ENCODE measurements around the gene DUSP16.

The DUSP16 gene, protein sequence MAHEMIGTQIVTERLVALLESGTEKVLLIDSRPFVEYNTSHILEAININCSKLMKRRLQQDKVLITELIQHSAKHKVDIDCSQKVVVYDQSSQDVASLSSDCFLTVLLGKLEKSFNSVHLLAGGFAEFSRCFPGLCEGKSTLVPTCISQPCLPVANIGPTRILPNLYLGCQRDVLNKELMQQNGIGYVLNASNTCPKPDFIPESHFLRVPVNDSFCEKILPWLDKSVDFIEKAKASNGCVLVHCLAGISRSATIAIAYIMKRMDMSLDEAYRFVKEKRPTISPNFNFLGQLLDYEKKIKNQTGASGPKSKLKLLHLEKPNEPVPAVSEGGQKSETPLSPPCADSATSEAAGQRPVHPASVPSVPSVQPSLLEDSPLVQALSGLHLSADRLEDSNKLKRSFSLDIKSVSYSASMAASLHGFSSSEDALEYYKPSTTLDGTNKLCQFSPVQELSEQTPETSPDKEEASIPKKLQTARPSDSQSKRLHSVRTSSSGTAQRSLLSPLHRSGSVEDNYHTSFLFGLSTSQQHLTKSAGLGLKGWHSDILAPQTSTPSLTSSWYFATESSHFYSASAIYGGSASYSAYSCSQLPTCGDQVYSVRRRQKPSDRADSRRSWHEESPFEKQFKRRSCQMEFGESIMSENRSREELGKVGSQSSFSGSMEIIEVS

DNA sequence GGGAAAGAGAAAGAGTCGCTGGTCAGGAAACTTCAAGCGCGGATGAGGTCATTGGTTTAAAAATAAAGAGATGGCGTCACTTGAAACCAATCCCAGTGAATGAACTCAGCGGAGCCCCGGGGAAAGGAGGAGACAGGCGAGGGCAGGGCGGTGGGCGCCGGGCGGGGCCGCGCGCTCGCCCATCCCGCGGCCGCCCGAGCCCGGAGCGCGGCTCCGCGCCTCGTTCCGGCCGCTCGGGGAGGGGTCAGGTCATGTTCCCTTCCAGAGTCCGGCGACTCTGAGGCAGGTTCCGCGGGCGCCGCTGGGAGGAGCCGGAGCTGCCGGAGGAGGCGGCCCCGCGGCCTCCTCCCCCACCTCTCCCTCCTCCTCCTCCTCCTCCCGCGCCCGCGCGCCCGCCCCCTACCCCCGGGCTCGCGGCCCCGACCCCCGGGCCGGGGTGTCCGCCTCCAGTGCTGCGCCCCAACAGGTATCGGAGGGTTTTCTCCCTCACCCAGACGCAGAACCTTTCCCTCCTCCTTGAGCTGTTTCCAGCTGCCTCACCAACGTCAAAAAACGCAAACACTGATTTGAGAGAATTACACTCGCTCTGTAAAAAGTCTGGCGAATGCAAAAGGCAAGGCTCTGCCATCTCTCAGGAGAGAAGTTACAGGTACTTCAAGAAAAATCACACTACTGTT, at the start of gene DUSP16:
DUSP16 (minus strand) TSS at position 279 of the 677 bp plus-strand sequence. CDS start 41,765 bp downstream, outside the sequence.
- peaks cover 5% of the 10 kb centered on the region for H3K9me3 ChIP-seq (ENCODE audit: insufficient read depth, low read length, severe bottlenecking)
- H3K9ac ChIP-seq (ENCODE audit: low read depth, low read length) = peak within 1 kb of the TSS; percentile 63
- H3K27ac ChIP-seq (ENCODE audit: low read length) = no peak within 1 kb of the TSS
- H3K27me3 ChIP-seq (ENCODE audit: insufficient read depth, low read length, poor library complexity) = peaks cover 57% of the 10 kb centered on the region
- peak within 1 kb of the TSS; percentile 30 to 65; a peak in 3 of 4 replicates for H3K4me3 ChIP-seq (ENCODE audit: low read depth in 1 of 2, low read length in 2 of 2)
- DNase-seq = peak; percentile 73
- H3K79me2 ChIP-seq (ENCODE audit: insufficient read depth, low read length) = no peaks in the 10 kb centered on the region
- peak within 1 kb of the TSS; percentile 69 for H2AFZ ChIP-seq (ENCODE audit: low read depth, low read length)
- peak; percentile 84 for ATAC-seq (ENCODE audit: insufficient read depth, low read depth)
- peaks cover 22% of the 10 kb centered on the region for H3K4me1 ChIP-seq (ENCODE audit: insufficient read depth, low read length)
- TF ChIP-seq, protein P1, sequence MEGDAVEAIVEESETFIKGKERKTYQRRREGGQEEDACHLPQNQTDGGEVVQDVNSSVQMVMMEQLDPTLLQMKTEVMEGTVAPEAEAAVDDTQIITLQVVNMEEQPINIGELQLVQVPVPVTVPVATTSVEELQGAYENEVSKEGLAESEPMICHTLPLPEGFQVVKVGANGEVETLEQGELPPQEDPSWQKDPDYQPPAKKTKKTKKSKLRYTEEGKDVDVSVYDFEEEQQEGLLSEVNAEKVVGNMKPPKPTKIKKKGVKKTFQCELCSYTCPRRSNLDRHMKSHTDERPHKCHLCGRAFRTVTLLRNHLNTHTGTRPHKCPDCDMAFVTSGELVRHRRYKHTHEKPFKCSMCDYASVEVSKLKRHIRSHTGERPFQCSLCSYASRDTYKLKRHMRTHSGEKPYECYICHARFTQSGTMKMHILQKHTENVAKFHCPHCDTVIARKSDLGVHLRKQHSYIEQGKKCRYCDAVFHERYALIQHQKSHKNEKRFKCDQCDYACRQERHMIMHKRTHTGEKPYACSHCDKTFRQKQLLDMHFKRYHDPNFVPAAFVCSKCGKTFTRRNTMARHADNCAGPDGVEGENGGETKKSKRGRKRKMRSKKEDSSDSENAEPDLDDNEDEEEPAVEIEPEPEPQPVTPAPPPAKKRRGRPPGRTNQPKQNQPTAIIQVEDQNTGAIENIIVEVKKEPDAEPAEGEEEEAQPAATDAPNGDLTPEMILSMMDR (IDR thresholded peaks at IDR 0.05; ENCODE audit: borderline replicate concordance, extremely low read depth, low read length, poor library complexity, severe bottlenecking) = no peak
- peak; percentile 90 for TF ChIP-seq EZH2 (IDR thresholded peaks at IDR 0.05; ENCODE audit: borderline replicate concordance, low read depth, low read length, severe bottlenecking)
- H3K36me3 ChIP-seq (ENCODE audit: insufficient read depth, low read length) = no peaks in the 10 kb centered on the region
- no peaks in the 10 kb centered on the region for H4K20me1 ChIP-seq (ENCODE audit: insufficient read depth, low read length)
- H3K4me2 ChIP-seq (ENCODE audit: insufficient read depth, low read length) = peak within 1 kb of the TSS; percentile 95

DNA sequence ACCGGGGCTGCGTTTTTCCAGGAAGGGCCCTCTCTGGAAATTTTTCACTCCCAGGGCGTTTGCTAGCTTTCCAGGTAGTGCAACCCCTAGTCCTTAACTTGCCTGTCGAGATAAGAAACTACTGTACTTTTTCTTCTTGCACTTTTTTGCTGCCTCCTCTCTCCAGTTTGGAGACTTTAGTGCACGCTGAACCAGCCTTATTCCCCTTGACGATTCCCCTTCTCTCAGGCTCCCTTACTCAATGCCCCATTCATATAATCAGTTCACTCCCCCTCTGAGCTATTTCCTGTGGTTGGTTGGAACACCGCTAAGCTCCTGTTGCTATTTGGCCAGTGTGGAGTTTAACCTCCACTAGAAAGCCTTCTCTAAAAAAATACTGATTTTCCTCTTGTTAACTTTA, 49.7 kb upstream of the DUSP16 start:
- peaks cover 28% of the 10 kb centered on the region for H3K4me1 ChIP-seq (ENCODE audit: insufficient read depth, low read length)
- peak overlapping the region; percentile 55 to 67; a peak in 3 of 4 replicates for H3K4me3 ChIP-seq (ENCODE audit: low read depth in 1 of 2, low read length in 2 of 2)
- H3K27ac ChIP-seq (ENCODE audit: low read length) = peak overlapping the region; percentile 89
- peaks cover 14% of the 10 kb centered on the region for H3K79me2 ChIP-seq (ENCODE audit: insufficient read depth, low read length)
- peak overlapping the region; percentile 78 for H3K9ac ChIP-seq (ENCODE audit: low read depth, low read length)
- peak; percentile 66 for ATAC-seq (ENCODE audit: insufficient read depth, low read depth)
- peak; percentile 37 for DNase-seq
- H3K36me3 ChIP-seq (ENCODE audit: insufficient read depth, low read length) = peaks cover 7% of the 10 kb centered on the region; the same call in 1 of the 2 replicates
- H4K20me1 ChIP-seq (ENCODE audit: insufficient read depth, low read length) = no peaks in the 10 kb centered on the region
- H2AFZ ChIP-seq (ENCODE audit: low read depth, low read length) = peak overlapping the region; percentile 92
- H3K9me3 ChIP-seq (ENCODE audit: insufficient read depth, low read length, severe bottlenecking) = no peaks in the 10 kb centered on the region
- no peaks in the 10 kb centered on the region for H3K27me3 ChIP-seq (ENCODE audit: insufficient read depth, low read length, poor library complexity)
- TF ChIP-seq EZH2 (IDR thresholded peaks at IDR 0.05; ENCODE audit: borderline replicate concordance, low read depth, low read length, severe bottlenecking) = no peak
- TF ChIP-seq, protein P1 (IDR thresholded peaks at IDR 0.05; ENCODE audit: borderline replicate concordance, extremely low read depth, low read length, poor library complexity, severe bottlenecking) = no peak
- H3K4me2 ChIP-seq (ENCODE audit: insufficient read depth, low read length) = peak overlapping the region; percentile 83

DNA sequence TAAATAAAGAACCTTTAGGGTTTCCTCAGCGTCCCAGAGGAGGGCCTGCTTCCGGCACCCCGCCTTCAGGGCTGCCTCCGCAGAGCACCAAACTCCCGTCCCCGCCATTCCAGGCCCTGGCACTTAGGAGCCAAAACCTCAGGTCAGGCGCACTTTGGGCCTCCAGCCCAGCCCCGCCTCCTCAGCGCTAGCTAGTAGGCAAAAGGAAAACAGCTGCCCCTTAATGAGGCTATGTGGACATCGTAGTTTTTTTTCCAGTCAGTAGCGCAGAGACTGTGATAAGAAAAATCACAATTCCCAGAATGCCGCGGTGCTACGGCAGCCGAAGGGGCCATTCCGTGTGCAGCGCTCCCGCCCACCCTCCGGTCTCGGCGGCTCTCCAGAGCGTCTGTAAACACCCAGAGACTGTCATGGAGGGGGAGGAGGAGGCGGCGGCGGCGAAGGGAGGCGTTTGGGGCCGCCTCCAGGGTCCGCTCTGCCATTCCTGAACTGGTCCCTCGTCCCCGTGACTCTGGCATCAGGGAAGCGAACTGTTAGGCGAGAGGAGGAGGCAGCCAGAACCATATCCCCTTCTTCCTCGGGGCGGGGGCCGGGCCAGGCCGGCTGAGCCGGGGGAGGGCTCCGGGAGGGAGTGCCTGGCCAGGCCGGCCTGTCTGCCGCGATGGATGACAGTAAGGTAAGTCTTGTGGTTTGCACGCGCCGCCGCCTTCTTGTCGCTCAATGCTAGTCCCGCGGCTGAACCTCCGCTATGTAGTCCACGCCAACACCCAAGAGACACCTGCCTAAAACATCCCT, 49.0 kb upstream of the DUSP16 start, which contains the start of gene CREBL2:
CREBL2 (plus strand) TSS at position 365 of the 795 bp plus-strand sequence; CDS start at position 662, 297 bp downstream.
- DNase-seq (peak; percentile 85), ATAC-seq (ENCODE audit: insufficient read depth, low read depth) (peak; percentile 90)
- H2AFZ ChIP-seq (ENCODE audit: low read depth, low read length) = peak within 1 kb of the TSS; percentile 92
- no peaks in the 10 kb centered on the region for H3K9me3 ChIP-seq (ENCODE audit: insufficient read depth, low read length, severe bottlenecking)
- H3K79me2 ChIP-seq (ENCODE audit: insufficient read depth, low read length) = peaks cover 14% of the 10 kb centered on the region
- no peaks in the 10 kb centered on the region for H3K27me3 ChIP-seq (ENCODE audit: insufficient read depth, low read length, poor library complexity)
- H3K27ac ChIP-seq (ENCODE audit: low read length) = peak within 1 kb of the TSS; percentile 89
- peak within 1 kb of the TSS; percentile 78 for H3K9ac ChIP-seq (ENCODE audit: low read depth, low read length)
- peak within 1 kb of the TSS; percentile 83 for H3K4me2 ChIP-seq (ENCODE audit: insufficient read depth, low read length)
- H3K4me1 ChIP-seq (ENCODE audit: insufficient read depth, low read length) = peaks cover 28% of the 10 kb centered on the region
- H4K20me1 ChIP-seq (ENCODE audit: insufficient read depth, low read length) = no peaks in the 10 kb centered on the region
- peaks cover 4% of the 10 kb centered on the region; the same call in 1 of the 2 replicates for H3K36me3 ChIP-seq (ENCODE audit: insufficient read depth, low read length)
- TF ChIP-seq EZH2 (IDR thresholded peaks at IDR 0.05; ENCODE audit: borderline replicate concordance, low read depth, low read length, severe bottlenecking) = no peak
- TF ChIP-seq, protein P1 (IDR thresholded peaks at IDR 0.05; ENCODE audit: borderline replicate concordance, extremely low read depth, low read length, poor library complexity, severe bottlenecking) = no peak
- H3K4me3 ChIP-seq (ENCODE audit: low read depth in 1 of 2, low read length in 2 of 2) = peak within 1 kb of the TSS; percentile 55 to 67
